ENCODE data around the gene PAPPA. TPM values are rescaled to one million over a fixed set of nuclear protein-coding genes. Genes with fewer than 3 reads are reported as not detected.

Gene PAPPA
- total RNA-seq, 6 experiments from 2014 or later = 0.07 to 0.50 (median 0.32) TPM

DNA sequence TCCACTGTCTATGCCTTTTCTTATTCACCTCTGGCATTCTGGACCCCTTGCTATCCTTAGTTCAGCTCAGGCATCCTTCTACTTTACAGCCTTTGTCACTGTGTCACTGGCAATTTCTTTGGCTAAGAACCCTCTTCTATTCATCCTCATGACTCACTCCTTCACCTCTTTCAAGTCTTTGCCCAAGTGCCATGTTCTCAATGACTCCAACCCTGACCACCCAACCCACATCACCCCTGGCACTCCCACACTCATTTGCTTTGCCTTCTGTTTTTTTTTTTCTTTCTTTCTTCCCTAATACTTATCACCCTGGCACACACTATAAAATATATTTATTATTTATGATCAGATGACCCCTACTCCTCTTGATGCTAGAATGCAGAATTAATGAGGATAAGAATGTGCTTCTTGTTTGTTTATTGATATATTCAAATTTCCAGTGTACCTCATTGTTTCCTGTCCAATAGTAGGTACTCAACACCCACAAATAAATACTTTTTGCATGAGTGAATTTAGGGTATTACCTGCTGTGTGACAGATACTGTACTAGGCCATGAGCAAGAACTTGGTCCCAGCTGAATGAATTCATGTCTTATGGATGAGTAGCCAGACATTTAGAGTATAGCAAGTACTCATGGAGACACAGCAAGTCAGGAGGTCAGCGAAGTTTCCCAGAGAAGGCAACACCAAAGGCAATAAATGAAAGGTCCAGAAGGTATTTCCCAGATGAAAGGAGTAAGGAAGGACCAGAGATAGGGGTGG lies 236.1 kb downstream of the PAPPA start:
- no peak overlapping the region for H3K4me3 ChIP-seq
- no peaks in the 10 kb centered on the region for H3K27me3 ChIP-seq
- intact Hi-C loops (cut with DNase I) = no loop called here
- H3K4me1 ChIP-seq = no peaks in the 10 kb centered on the region
- DNase-seq (no peak), ATAC-seq (no peak)
- H3K27ac ChIP-seq = no peak overlapping the region
- no peaks in the 10 kb centered on the region for H3K9me3 ChIP-seq
- no peak for TF ChIP-seq POLR2A (IDR thresholded peaks at IDR 0.05)
- TF ChIP-seq, protein P1, sequence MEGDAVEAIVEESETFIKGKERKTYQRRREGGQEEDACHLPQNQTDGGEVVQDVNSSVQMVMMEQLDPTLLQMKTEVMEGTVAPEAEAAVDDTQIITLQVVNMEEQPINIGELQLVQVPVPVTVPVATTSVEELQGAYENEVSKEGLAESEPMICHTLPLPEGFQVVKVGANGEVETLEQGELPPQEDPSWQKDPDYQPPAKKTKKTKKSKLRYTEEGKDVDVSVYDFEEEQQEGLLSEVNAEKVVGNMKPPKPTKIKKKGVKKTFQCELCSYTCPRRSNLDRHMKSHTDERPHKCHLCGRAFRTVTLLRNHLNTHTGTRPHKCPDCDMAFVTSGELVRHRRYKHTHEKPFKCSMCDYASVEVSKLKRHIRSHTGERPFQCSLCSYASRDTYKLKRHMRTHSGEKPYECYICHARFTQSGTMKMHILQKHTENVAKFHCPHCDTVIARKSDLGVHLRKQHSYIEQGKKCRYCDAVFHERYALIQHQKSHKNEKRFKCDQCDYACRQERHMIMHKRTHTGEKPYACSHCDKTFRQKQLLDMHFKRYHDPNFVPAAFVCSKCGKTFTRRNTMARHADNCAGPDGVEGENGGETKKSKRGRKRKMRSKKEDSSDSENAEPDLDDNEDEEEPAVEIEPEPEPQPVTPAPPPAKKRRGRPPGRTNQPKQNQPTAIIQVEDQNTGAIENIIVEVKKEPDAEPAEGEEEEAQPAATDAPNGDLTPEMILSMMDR (IDR thresholded peaks at IDR 0.05) = no peak
- WGBS (ENCODE audit: insufficient coverage, low coverage, low lambda C conversion rate, missing lambda C conversion rate) = 88% methylated on average over 1 of the region's 1 CpG
- no peaks in the 10 kb centered on the region for H3K36me3 ChIP-seq

- ATAC-seq (no peak), DNase-seq (no peak)
- TF ChIP-seq, protein P1 (IDR thresholded peaks at IDR 0.05) = no peak
- no peak for TF ChIP-seq POLR2A (IDR thresholded peaks at IDR 0.05)
- H3K9me3 ChIP-seq = no peaks in the 10 kb centered on the region
- no peaks in the 10 kb centered on the region for H3K27me3 ChIP-seq
- H3K27ac ChIP-seq = no peak overlapping the region
- no peaks in the 10 kb centered on the region for H3K36me3 ChIP-seq
- WGBS (ENCODE audit: insufficient coverage, low coverage, low lambda C conversion rate, missing lambda C conversion rate) = 72% methylated on average over 6 of the region's 7 CpGs
- no peak overlapping the region for H3K4me3 ChIP-seq
- H3K4me1 ChIP-seq = no peaks in the 10 kb centered on the region
- intact Hi-C loops (cut with DNase I) = no loop called here
Measured at GRCh38 chr9:116390303-116391228, 237.0 kb downstream of the PAPPA start.

GRCh38 chr9:116391306-116391900 lies 237.8 kb downstream of the PAPPA start:
- ATAC-seq (no peak), DNase-seq (no peak)
- 60% methylated on average over 2 of the region's 4 CpGs for WGBS (ENCODE audit: insufficient coverage, low coverage, low lambda C conversion rate, missing lambda C conversion rate)
- Histone ChIP-seq H3K27me3 (no peaks in the 10 kb centered on the region), H3K4me3 (no peak overlapping the region), H3K36me3 (no peaks in the 10 kb centered on the region), H3K27ac (no peak overlapping the region), H3K9me3 (no peaks in the 10 kb centered on the region), H3K4me1 (no peaks in the 10 kb centered on the region)
- intact Hi-C loops (cut with DNase I) = no loop called here
- no peak for TF ChIP-seq POLR2A (IDR thresholded peaks at IDR 0.05)
- TF ChIP-seq, protein P1 (IDR thresholded peaks at IDR 0.05) = no peak

GRCh38 chr9:116393198-116393597 lies 239.6 kb downstream of the PAPPA start:
- WGBS (ENCODE audit: insufficient coverage, low coverage, low lambda C conversion rate, missing lambda C conversion rate) = 71% methylated on average over 1 of the region's 1 CpG
- intact Hi-C loops (cut with DNase I) = no loop called here

More at GRCh38 chr9:116393198-116393597, 239.6 kb downstream of the PAPPA start:
- Histone ChIP-seq H3K36me3 (no peaks in the 10 kb centered on the region), H3K27me3 (no peaks in the 10 kb centered on the region), H3K4me3 (no peak overlapping the region), H3K9me3 (no peaks in the 10 kb centered on the region), H3K27ac (no peak overlapping the region), H3K4me1 (no peaks in the 10 kb centered on the region)
- no peak for ATAC-seq
- TF ChIP-seq, protein P1 (IDR thresholded peaks at IDR 0.05) = no peak
- no peak for TF ChIP-seq POLR2A (IDR thresholded peaks at IDR 0.05)
- no peak for DNase-seq
